ENCODE measurements around the gene ZNF468.
A peak's percentile ranks its signal among the peaks of the same experiment; 100 is the strongest.
"Not testable (repeated sequence)": the region's sequence is repeated elsewhere in the genome, so short reads cannot be mapped to it uniquely, and the experiment has no call there.

Gene ZNF468

GRCh38 chr19:52823676-52824075 lies 33.7 kb downstream of the ZNF468 start:
- DNase-seq, result no peak

DNA sequence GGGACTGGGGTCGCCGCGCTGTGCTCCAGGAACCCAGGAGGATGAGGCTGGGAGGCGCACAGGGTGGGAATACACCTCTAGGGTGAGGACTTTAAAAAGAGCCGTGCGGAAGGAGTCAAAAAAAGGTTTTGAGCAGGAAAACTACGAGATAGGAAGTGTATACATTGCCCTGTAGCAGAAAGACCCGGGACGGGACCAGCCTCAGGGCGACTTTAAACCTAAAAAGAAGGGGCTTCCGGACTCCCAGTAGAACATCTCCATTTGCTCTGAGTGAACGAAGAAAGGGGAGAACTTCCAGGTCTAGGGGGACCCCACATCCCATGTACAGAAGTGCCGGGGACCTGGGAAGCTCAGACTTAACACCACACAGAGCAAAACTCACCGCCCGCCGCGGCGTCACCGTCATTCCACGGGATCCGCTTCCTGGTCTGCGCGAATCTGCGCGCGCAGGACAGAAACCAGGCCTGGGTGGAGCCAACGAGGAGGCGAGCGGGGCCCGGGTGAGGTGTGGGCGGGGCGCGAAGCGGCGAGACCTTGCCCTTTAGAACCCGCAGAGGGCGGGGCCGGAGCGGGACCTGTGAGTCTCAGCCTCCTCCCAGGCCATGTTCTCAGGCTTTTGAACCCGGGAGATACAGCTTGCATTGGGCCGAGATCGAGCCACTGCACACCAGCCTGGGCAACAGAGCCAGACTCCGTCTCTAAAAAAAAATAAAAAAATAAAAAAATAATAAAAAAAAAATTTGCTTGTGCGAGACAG lies 36.0 kb downstream of the ZNF468 start, which contains the start of gene ZNF28:
Gene ZNF28, minus strand, starts transcription at position 430 of the 757 bp plus-strand sequence. CDS start 3,675 bp downstream, outside the sequence.
- DNase-seq, result peak; percentile 30 to 46

DNA sequence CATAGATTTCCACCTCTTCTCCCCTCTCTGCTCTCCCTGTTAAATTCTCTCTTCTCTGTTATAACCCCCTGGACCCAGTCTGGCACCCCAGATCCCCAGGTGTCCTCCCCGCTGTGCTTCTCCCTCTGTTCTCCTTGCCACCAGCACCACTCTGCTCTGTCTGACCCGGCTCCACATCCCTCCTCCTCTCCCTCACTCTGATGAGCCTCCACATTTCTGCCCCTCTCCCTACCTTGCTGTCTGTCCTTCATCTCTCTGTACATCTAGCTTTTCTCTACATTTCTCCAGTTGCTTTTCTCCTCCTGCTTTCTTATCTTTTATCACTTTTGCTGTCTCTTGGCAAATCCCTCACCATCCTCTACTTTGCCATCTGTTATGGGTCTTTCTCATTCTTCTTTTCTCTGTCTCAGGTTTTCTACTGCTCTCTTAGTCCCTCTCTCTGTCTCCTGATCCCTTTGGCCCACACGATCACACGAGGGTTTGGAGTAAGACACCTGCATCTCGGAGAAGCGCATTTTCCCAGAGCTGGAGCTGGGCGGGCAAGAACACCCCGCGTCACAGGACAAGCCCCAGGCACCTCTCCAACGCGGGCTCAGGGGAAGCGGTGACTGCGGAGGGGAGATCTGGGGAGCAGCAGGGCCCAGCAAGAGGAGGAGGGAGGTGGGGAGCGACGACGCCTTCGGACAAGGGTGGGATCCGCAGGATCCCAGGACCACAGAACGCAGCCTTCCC lies 36.8 kb downstream of the ZNF468 start:
- peak in 1 of 2 donors; percentile 2 for DNase-seq

DNA sequence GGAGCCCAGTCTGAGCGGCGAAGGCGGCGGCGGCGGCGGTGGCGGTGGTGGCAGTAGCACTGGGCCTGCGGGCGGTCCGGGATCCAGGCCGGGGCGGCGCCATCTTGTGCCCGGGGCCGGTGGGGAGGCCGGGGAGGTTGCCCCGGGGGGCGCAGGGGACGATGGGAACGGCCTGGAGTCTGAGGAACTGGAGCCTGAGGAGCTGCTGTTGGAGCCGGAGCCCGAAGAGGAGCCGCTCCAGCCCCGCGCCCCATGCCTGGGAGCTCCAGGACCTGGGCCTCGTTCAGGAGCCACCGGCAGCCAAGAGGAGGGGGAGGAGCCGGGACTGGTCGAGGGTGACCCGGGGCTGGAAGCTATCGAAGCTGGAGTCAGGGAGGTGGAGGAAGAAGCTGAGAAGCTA lies 47.6 kb downstream of the ZNF468 start:
- no peak for DNase-seq

GRCh38 chr19:52799950-52800640 lies 57.3 kb downstream of the ZNF468 start:
- not testable (repeated sequence) for DNase-seq

DNA sequence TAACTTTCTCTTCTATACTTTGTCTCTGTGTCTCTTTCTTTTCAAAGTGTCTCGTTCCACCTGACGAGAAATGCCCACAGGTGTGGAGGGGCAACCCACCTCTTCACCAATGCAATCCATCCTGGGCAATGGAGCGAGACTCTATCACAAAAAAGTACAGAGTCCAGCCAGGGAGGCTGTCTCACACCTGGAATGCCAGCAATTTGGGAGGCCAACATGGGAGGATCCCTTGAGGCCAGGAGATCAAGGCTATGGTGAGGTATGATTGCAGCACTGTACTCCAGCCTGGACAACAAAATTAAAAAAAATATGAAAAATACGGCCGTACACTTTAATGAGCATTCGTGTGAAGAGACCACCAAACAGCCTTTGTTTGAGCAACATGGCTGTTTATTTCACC lies 68.0 kb downstream of the ZNF468 start:
- no peak for DNase-seq

Measured in stimulated activated CD4-positive, alpha-beta T cell treated with anti-CD3 and anti-CD28 coated beads, Interleukin-2, amount 100 ng/mL, for 48 hours (primary cell).